Chondrocyte (in vitro differentiated cells): Measurements from ENCODE around the gene GCFC2. TPM values are rescaled to one million over a fixed set of nuclear protein-coding genes. Genes with fewer than 3 reads are reported as not detected.
A peak's percentile ranks its signal among the peaks of the same experiment; 100 is the strongest.

Experiments
- DNase-seq: peaks from one replicate; pipeline ENCODE4 v3.0.0; 2021; ENCODE audit warnings: mixed read lengths, low spot score
- H3K27ac Mint-ChIP-seq: one replicate; pipeline ENCODE4 v1.8.0; 2021; ENCODE audit warnings: mild to moderate bottlenecking, moderate library complexity, mixed read lengths; ENCODE audit not compliant: unreplicated experiment
- H3K27me3 Mint-ChIP-seq: 2 replicates; pipeline ENCODE4 v1.8.0; 2021; ENCODE audit warnings: low read depth, mixed read lengths
- H3K36me3 Mint-ChIP-seq: 2 replicates; pipeline ENCODE4 v1.8.0; 2021; ENCODE audit warnings: low read depth, mixed read lengths
- H3K4me1 Mint-ChIP-seq: 2 replicates; pipeline ENCODE4 v1.8.0; 2021; ENCODE audit warnings: low read depth, mild to moderate bottlenecking, mixed read lengths
- H3K4me3 Mint-ChIP-seq: one replicate; pipeline ENCODE4 v1.8.0; 2021; ENCODE audit warnings: mild to moderate bottlenecking, moderate library complexity, mixed read lengths; ENCODE audit not compliant: unreplicated experiment
- H3K9me3 Mint-ChIP-seq: 2 replicates; pipeline ENCODE4 v1.8.0; 2021; ENCODE audit warnings: low read depth, mixed read lengths
- CTCF ChIP-seq: fragments of 200-600 bp; sonication (generic); IDR thresholded peaks from 2 replicates; pipeline ENCODE4 v1.5.0; 2021; ENCODE audit warnings: antibody characterized with exemption, mild to moderate bottlenecking, moderate library complexity
- total RNA-seq: library from RNA; stranded (reverse); gene quantifications from 3 replicates; pipeline ENCODE4 v1.2.1, GENCODE V29; 2021

GCFC2 gene
- total RNA-seq, 1 donor from 2014 or later = 10.7 TPM

DNA sequence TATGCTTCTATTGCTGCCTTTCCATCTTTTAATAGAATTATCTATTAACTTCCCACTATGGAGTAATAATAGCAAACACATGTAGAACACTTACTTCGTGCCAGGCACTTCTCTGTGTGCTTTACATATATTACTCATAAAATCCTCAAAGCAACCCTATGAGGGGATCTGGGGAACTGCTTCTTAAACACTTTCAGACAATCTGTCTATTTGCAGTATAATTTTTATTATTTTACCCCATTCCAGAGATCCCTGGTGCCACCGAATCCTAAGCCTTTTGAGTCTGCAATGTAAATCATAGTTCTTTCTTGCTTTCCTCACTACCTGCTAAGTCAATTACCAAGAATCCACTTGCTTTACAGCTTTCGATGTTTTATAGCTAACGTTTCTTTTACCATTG lies 25.6 kb upstream of the GCFC2 start:
- peaks cover 53% of the 10 kb centered on the region for H3K27me3 Mint-ChIP-seq
- no peaks in the 10 kb centered on the region for H3K9me3 Mint-ChIP-seq
- H3K4me1 Mint-ChIP-seq = no peaks in the 10 kb centered on the region
- H3K27ac Mint-ChIP-seq = no peak overlapping the region
- no peaks in the 10 kb centered on the region for H3K36me3 Mint-ChIP-seq
- DNase-seq = no peak
- no peak for TF ChIP-seq CTCF
- H3K4me3 Mint-ChIP-seq = no peak overlapping the region

DNA sequence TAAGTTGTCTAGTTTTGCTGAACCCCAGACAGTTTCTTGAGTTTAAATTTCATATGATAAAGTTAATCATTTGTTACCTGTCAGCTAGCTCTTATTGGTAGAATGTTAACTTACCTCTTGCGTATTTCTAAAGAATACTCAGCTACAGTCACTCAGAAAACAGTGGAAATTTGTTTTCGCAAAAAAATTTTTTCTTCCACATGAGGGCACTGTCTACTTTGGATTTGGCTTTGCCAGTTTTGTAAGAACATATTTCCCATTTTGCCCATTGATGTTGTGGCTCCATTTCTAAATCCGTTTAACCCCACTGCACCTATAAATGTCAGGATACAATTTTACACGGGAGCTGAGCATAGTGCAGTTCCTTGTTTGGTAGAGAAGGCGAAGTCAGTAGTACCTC lies 19.1 kb upstream of the GCFC2 start:
- Mint-ChIP-seq H3K27ac (no peak overlapping the region), H3K27me3 (peaks cover 58% of the 10 kb centered on the region), H3K4me3 (no peak overlapping the region), H3K4me1 (no peaks in the 10 kb centered on the region), H3K9me3 (no peaks in the 10 kb centered on the region), H3K36me3 (no peaks in the 10 kb centered on the region)
- no peak for DNase-seq
- TF ChIP-seq CTCF = peak; percentile 70

DNA sequence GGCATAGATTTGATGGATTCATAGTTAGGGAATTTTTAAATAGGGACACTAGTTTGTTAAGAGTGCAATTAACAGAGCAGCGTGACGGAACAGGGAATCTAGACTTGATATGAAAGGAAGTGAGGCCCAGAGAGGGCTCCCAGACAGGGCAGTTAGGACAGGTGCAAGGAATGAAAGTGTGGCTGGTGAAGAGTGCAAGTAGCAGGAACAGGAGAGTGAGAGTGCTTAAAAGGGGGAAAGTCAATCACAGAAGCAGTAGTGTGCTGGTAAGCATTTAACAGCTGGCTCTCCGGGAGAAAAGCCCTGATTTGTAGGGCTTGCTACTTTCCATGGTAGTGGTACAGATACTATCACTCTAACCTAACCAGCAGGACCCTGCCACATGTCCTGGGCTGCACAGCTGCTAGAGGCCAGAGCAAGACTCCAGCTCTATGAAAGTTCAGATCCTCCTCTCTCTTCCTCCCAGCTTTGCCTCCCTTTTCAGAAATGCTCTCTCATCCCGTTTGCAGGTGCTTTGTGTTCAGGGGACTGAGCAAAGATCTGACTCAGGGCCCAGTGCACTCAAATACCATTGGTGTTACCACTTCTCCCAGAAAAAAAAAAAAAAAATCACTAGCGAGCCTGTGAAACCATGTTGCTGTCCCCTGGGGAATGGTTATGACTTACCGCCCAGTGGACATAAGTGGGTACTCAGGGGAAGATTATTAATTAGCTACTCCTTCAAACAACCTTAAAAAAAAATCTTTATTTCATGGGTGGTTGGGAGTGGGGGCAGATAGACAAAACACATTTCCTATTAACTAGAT lies 18.1 kb upstream of the GCFC2 start:
- TF ChIP-seq CTCF = no peak
- no peaks in the 10 kb centered on the region for H3K4me1 Mint-ChIP-seq
- H3K27ac Mint-ChIP-seq = no peak overlapping the region
- no peaks in the 10 kb centered on the region for H3K36me3 Mint-ChIP-seq
- H3K9me3 Mint-ChIP-seq = no peaks in the 10 kb centered on the region
- peaks cover 54% of the 10 kb centered on the region for H3K27me3 Mint-ChIP-seq
- H3K4me3 Mint-ChIP-seq = no peak overlapping the region
- no peak for DNase-seq

DNA sequence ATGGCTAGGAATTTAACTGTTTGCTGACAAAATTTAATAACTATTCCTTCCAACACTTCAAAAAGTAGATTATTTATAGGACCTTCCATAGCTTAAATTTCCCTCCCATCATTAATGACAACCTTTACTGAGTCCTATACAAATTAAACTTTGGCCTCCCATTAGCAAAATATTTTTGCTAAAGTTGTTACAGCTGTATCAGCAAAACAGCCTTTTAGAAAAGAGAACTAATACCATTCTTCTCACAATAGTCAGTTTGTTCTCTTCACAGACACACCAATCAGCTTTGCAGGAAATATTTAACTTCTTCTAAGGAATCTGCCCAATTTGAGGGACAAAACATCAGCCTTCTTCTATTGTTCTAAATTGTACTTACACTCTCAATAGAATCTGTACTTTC lies 12.0 kb upstream of the GCFC2 start:
- no peak for TF ChIP-seq CTCF
- Mint-ChIP-seq H3K4me3 (no peak overlapping the region), H3K4me1 (no peaks in the 10 kb centered on the region), H3K36me3 (peaks cover 2% of the 10 kb centered on the region), H3K9me3 (peaks cover 3% of the 10 kb centered on the region), H3K27ac (no peak overlapping the region), H3K27me3 (peaks cover 29% of the 10 kb centered on the region)
- DNase-seq = no peak

GRCh38 chr2:75720525-75720924 lies 9.8 kb upstream of the GCFC2 start:
- Mint-ChIP-seq H3K9me3 (peaks cover 3% of the 10 kb centered on the region), H3K4me3 (no peak overlapping the region), H3K4me1 (no peaks in the 10 kb centered on the region), H3K36me3 (peaks cover 2% of the 10 kb centered on the region), H3K27ac (no peak overlapping the region), H3K27me3 (peaks cover 17% of the 10 kb centered on the region)
- no peak for TF ChIP-seq CTCF
- no peak for DNase-seq
